HG02840 (cell line): ENCODE results near the gene HDAC1.
"Not testable (repeated sequence)": the region's sequence is repeated elsewhere in the genome, so short reads cannot be mapped to it uniquely, and the experiment has no call there.

Experiments used
- ATAC-seq: cut with Tn5 transposase; IDR thresholded peaks from one replicate; pipeline ENCODE4 v1.9.1; 2021; ENCODE audit warnings: mild to moderate bottlenecking, moderate library complexity, moderate number of reproducible peaks; ENCODE audit not compliant: unreplicated experiment, low FRiP score

HDAC1 gene

DNA sequence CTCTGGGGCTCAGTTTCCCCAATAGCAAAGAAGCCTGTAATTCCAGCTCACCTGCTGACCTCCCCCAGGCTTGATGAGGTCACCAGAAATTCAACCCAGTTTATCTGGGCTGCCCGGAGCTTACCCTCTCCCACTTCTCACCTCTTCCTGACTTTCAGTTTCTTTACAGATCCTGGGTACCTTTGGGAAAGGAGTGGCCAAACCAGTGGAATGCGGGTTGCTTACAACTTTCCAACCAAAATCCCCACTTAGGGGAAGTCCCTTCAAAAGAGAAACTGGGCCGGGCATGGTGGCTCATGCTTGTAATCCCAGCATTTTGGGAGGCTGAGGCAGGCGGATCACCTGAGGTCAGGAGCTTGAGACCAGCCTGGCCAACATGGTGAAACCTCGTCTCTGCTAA is 50.1 kb downstream of the HDAC1 start:
- no peak for ATAC-seq

DNA sequence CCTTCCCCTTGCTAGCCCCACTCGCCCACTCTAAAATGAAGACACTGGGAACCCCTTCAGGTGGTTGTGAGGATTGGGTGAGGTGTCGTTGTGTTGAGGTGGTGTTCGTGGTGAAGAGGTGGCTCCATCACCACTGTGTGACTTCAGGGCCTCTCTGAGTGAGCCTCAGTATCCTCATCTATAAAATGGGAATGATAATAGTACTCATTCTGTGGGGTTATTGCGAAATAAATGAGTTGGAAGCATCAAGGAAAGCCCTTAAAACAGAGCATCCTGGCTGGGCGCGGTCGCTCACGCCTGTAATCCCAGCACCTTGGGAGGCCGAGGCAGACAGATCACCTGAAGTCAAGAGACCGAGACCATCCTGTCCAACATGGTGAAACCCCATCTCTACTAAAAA is 50.8 kb downstream of the HDAC1 start:
- ATAC-seq, result no peak

DNA sequence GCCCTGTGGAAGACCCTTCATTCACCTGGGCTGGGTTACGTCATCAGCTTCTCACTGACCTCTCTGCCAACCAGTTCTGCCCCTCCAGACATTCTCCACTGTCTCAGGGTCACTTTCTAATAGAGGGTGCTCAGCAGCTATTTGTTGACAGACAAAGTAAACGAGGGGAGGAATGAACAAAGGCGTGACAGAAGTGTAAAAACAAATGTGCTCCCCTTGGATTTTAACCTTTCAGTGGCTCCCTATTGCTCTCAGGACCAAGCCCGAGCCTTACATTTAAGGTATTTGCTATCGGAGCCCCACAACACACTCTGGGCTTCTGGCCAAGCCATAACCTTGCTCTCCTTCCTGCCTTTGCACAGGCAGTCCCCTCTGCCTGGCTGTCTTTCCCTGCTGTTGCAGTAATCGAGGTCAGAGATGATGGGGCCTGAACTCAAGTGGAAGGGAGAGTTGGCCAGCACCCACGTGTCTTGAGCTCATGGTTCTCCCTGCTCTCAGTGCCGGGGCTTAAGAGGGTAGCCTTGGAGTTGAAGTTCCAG is 53.5 kb downstream of the HDAC1 start:
- ATAC-seq, result no peak

DNA sequence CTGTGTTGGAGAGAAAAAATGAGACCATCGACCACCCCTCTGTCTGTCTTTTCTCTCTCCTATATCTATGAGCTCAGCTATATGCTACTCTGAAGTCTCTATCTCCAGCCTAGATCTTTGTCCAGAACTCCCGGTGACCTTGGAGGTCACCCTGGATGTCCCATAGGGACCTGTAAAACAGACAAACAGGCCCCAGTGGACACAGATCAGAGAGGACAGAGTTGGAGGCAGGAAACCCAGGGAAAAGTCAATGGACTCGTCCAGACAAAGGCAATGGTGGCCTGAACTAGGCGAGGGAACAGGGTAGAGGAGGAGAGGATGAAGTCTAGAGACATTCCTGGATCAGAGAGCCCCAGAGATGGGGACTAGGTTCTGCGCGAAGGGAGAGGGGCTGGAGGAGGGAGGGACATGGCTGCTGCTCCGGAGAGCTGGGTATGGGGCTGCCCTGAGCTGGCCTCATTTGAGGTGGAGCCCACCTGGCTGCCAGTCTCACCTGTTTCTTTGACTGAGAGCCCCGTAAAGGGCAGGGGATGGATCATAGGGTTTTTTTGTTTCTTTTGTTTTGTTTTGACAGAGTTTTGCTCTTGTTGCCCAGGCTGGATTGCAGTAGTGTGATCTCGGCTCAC is 54.8 kb downstream of the HDAC1 start:
- ATAC-seq, result no peak

DNA sequence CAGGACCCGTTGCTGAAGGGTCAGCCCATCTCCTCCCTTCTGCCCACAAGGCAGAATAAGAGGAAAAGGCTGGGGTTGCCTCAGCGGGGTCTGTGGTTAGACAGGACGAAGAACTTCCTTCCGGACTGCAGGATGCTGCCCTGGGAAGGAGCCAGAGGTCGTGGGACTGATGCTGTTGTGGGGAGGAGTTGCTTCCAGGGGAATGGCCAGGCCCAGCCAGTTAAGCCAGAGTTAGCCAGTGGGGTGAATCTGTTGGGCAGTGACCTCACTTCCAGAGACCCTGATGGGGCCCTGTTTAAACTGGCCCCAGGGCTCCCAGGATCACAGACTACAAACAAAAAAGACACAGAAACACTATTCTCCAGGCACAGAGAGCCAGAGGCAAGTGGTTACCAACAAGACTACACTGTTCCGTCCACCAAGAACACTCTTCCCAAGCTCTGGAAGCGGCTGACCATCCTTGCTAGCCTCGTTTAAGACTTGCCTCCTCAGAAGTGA is 57.4 kb downstream of the HDAC1 start:
- no peak for ATAC-seq

DNA sequence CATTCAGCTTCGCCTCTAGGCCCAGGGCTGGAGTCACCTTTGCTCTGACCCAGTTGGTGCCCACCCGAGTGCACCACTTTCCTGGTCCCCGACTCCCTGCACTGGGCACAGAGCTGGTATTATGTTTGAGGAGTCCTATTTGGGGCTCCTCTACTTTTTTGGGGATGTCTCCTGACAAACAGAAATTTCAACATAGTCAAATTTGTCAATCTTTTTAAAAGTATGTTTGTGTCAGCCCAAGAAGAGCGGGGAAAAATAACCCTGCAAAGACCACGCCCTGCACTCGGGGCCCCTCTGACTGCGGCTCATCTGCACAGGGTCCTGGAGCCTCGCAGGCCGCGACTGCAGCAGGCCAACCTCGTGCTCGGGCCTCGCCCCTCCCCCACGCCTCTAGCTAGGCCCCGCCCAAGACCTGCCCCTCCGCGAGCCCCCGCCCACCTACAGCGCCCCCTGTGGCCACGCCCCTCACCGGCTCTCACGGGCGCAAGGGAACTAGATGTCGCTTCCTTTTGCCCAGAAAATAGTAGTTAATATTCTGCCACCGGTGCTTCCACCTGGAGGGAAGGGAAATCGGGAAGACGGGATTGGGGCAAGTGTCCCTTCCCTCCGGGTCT is 59.0 kb downstream of the HDAC1 start:
- peak; percentile 33 for ATAC-seq

DNA sequence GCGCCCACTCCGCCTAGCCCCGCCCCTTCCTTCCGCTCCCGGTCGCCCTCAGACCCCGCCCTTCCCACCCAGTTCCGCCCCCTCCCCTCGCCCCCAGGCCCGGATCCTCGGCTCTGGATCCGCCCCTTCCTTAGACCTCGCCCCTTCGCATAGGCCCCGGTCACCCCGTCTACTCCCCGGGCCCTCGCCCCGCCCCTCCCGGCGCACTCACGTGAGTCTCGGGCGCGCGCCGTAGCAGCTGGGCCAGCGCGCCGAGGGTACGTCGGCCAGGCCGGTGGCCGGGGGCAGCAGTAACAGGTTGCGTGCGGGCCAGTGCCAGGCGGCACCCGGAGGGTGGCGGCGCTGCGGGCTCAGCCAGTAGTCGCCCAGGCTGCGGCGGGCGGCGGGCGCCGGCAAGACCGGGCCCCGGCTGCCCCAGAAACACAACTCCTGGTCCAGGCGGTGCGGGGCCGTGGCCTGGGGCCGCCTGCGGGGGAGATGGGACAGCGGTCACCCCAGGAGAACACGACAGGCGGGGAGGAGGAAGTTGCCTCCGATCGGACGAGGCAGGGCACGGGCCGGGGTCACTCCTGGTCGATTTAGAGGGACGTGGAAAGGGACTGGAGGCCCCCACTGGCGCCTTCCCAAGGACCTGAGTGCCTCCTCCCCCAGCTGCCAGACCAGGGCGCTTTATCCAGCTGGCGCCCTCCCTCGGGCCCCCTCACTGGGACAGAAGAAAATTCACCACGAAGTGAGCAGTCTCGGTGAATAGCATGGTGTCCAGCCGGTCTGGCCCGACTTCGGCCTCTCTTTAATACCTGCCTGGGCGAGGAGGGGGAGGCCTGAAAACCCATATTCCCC is 59.7 kb downstream of the HDAC1 start:
- peak; percentile 82 for ATAC-seq

DNA sequence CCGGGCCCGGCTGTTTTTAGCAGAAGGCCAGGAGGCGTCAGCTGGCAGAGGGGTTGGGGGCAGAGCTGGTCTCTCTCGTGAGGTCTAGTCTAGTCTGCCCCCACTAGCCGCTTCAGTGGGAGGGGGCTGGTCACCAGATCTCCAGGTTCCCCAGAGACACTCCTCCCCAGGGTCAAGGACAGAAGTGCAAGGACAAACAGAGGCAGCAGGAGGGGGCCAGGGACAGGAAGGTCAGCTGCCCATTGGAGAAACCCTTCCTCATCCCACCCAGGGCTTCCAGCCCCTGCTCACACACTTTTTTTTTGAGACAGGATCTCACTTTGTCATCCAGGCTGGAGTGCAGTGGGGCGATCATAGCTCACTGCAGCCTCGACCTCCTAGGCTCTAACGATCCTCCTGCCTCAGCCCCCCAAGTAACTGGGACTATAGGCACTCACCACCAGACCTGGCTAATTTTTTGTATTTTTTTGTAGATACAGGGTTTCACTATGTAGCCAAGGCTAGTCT is 60.4 kb downstream of the HDAC1 start:
- ATAC-seq, result no peak

DNA sequence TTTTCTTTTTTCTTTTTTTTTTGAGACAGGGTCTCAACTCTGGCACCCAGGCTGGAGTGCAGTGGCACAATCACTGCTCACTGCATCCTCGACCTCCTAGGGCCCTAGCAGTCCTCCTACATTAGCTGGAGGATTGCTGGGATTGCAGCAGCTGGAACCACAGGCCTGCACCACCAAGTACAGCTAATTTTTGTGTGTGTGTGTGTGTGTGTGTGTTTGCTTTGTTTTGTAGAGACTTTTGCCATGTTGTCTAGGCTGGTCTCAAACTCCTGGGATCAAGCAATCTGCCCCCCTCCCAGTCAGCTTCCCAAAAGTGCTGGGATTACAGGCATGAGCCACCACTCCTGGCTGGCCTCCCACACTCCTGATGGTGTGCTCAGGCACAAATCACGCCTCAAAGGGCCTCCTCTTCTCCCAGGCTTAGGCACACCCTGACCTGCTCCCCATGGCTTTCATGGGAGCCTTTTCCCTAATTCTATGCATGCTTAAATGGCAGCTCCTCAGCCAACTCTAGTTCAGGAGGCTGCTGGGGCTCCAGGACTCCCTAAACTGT is 61.0 kb downstream of the HDAC1 start:
- no peak for ATAC-seq

DNA sequence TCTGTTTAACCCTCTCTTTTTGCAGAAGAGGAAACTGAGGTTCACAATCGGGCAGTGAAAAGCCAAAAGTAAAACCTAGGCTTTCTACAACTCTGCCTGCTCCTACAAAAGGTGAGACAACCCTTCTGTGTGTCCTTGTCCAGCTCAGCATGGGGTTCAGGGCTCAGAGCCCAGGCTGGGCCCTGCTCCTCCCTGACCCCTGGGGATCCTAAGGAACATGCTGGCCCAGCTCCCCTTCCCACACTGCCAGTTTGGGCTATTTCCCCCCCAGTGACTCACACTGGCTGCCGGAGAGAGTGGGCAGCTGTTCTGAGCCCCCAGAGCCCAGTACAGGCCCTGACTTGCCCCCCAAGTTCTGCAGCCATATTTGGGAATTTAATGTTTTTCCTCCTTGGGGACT is 61.5 kb downstream of the HDAC1 start:
- no peak for ATAC-seq

DNA sequence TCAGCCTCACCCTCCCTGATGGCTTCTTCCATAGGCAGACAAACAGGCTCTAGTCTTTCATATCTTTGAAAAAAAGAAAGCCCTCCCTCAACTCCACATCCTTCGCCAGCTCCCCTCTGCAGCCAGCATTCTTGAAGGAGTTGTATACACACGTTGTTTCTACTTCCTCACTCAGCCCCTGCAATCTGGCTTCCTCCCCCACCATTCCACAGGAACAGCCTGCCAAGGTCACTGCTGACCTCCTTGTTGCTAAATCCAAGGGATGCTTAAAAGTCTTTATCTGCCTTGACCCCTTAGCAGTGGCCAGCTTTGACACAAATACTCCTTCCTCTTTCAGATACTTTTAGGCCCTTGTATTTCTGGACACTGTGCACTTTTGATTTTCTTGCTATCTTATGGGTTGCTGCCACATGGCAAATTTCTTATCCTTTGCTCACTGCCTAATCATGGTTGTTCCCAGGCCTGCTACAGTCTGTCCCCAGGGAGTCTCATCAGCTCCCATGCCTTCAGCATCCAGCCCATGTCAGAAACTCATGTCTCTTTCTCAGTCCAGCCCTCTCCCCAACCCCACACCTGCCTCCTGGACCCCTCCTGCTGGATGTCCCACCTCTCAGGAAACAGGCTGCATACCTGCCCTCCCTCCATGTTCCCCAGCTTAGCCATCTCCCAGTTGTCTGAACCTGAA is 62.1 kb downstream of the HDAC1 start:
- ATAC-seq, result no peak

DNA sequence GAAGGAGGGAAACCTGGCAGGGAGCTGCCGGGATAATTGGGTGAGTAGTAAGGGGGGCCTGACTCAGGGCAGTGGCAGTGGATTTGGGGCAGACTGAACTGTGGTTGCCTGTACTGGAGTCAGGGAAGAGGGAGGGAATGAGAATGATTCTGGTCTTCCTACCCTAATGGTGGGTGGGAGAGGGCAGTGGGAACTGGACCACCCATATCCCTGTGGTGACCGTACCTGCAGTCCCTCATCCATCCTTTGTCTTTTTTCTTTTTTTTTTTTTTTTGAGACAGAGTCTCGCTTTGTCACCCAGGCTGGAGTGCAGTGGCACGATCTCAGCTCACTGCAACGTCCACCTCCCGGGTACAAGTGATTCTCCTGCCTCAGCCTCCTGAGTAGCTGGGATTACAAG is 63.9 kb downstream of the HDAC1 start:
- ATAC-seq, result not testable (repeated sequence)

DNA sequence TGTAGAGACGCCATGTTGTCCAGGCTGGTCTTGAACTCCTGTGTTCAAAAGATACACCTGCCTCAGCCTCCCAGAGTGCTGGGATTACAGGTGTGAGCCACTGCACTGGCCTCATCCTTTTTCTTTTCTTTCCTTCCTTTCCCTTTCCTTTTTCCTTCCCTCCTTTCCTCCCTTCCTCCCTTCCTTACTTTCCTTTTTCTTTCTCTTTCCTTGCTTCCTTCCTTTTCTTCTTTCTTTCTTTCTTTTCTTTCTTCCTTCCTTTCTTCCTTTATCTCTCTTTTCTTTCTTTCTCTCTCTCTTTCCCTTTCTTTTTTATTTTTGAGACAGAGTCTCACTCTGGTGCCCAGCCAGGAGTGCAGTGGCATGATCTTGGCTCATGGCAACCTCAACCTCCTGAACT is 64.6 kb downstream of the HDAC1 start:
- ATAC-seq, result no peak

DNA sequence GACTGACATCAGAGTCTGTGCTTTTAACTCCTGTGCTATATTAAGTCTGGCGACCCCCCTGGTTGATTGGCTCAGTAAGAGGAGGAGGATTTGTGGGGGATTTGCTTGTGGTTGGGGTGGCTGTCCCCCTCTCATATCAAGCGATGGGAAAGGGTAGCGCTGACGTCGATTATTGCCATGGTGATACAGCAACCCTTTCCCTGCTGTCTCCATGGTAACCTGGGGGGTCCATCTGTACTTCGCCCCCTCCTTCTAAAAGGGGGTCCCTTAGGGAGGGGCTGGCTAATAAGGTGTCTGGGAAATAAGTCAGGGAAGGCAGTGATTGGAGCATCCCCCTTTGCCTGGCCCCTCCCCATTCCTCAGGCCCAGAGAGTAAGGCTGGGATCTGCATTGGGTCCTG is 65.7 kb downstream of the HDAC1 start:
- ATAC-seq, result no peak

DNA sequence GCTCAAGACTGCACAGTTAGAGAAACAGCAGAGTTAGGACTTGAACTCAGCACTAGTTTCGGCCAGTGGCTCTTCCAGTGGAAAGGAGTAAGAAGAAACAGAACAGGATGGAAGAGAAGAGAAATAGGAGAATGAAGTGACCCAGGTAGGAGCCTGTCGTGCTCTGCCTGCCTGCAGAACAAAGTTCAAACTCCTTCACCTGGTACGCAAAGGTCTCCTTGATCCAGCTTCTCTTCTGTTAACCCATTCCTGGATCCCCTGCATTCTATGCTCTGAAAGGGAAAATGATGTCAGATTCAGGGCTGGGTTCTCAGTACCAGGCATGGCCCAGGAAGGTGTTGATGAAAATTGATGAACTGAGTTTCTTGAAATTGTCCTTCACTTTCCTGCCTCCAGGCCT is 66.6 kb downstream of the HDAC1 start:
- ATAC-seq, result no peak

DNA sequence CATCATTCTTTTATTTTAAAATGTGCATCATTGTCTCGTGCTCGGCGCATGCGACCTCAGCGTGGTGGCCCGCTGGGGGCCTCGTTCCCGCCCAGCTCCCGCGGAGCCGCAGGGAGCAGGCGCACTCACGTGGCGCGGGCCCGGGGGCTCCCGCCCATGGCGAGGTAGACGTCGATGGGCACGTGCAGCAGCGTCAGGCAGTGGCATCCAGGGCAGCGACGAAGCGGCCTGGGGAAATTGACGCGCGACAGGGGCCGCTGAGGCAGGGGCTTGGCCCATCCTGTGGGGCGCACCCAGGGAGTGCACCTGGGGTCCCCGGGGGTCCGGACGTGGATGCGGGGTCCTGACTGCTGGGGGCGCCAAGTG is 69.4 kb downstream of the HDAC1 start:
- ATAC-seq, result no peak

DNA sequence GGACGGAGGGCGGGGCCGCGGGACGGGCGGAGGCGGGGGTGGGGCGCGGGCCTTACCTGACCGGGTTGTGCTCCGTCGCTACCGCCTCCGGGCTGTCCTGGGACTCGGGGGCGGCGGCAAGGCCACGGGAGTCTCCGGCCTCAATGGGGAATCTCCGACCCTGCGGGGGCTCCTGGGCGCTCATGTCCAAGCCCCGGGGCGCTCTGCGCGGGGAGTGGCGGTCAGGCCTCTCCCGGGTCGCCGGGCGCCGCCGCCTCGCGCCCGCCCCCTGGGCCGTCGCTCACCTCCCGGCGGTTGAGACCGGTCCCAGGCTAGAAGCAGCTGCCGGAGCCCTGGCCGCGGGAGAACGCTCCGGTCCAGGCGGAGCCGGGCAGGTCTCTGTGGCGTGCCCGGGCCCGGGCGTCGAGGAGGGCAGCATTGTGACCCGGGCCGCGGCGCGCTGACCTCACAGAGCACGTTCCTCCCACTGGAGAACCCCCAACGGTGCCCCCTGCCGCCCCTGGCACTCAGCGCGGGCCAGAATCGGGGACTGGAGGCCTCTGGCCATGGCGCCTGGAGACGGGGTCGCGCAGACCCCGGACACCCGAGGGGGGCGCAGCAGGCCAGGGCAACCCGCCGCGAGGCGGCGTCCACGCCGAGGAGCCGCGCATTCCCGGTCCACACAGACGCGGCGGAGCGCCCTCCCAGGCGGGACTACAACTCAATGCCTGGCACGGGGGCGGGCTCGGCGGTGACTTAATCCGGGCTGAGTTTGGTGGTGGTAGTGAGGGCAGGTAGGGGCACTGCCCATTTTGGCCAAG is 70.0 kb downstream of the HDAC1 start:
- no peak for ATAC-seq

DNA sequence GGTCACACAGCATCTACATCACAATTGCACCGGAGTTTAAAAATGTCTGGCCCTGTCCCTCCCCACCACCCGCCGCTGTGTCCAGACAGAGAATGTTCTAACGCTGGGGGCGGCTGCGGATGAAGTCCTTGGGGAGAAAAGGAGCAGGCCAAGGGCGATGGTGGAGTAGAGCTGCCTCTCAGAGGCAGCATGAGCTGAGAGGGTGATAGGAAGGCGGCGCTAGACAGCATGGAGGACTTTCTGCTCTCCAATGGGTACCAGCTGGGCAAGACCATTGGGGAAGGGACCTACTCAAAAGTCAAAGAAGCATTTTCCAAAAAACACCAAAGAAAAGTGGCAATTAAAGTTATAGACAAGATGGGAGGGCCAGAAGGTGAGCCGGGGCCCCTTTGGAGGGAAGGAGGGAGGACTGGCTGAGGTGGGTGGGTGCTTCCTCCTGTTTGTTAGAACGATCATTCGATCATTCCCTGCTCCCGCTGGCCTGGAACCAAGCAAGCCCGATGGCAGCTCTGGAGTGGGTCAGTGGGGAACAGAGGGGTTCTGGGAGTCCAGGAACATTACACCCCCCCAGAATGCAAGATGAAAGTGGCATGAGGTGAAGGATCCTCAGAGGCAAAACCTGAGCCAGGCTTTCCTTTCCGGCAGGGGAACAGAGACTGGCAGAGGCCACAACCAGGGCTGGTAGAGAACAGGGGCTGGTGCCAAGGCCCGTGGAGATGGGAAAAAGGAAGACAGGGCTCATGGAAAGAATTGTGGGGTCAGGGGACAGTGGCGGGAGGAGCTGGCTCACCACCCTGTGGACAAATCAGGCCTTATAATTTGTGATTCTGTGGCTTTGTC is 70.8 kb downstream of the HDAC1 start, which contains the start of the genes FAM229A and TSSK3:
TSS of gene FAM229A (minus strand) at position 12 of the 840 bp plus-strand sequence. CDS start 394 bp downstream, outside the sequence.
TSS of gene TSSK3 (plus strand) at position 66 of the 840 bp plus-strand sequence. CDS start at position 229, 163 bp downstream.
- ATAC-seq, result no peak
